ENCODE data around the gene WHRN.

The WHRN gene

GRCh38 chr9:114474425-114474824 is 30.8 kb downstream of the WHRN start:
- no peak for TF ChIP-seq CTCF (IDR thresholded peaks at IDR 0.05; ENCODE audit: insufficient read depth, low read depth, low read length, missing control alignments)
- no peak for DNase-seq (ENCODE audit: low read depth)
- H3K4me3 ChIP-seq (ENCODE audit: low read depth, low read length): no peak overlapping the region

GRCh38 chr9:114473447-114473801 is 31.8 kb downstream of the WHRN start:
- no peak overlapping the region for H3K4me3 ChIP-seq (ENCODE audit: low read depth, low read length)
- no peak for TF ChIP-seq CTCF (IDR thresholded peaks at IDR 0.05; ENCODE audit: insufficient read depth, low read depth, low read length, missing control alignments)
- no peak for DNase-seq (ENCODE audit: low read depth)

GRCh38 chr9:114472765-114473446 is 32.4 kb downstream of the WHRN start:
- TF ChIP-seq CTCF (IDR thresholded peaks at IDR 0.05; ENCODE audit: insufficient read depth, low read depth, low read length, missing control alignments): no peak
- no peak overlapping the region for H3K4me3 ChIP-seq (ENCODE audit: low read depth, low read length)
- DNase-seq (ENCODE audit: low read depth): no peak

GRCh38 chr9:114471157-114471556 is 34.1 kb downstream of the WHRN start:
- DNase-seq (ENCODE audit: low read depth): no peak
- H3K4me3 ChIP-seq (ENCODE audit: low read depth, low read length): no peak overlapping the region
- TF ChIP-seq CTCF (IDR thresholded peaks at IDR 0.05; ENCODE audit: insufficient read depth, low read depth, low read length, missing control alignments): no peak

GRCh38 chr9:114470581-114470980 is 34.7 kb downstream of the WHRN start:
- H3K4me3 ChIP-seq (ENCODE audit: low read depth, low read length): no peak overlapping the region
- TF ChIP-seq CTCF (IDR thresholded peaks at IDR 0.05; ENCODE audit: insufficient read depth, low read depth, low read length, missing control alignments): no peak
- DNase-seq (ENCODE audit: low read depth): no peak

GRCh38 chr9:114470121-114470520 is 35.2 kb downstream of the WHRN start:
- TF ChIP-seq CTCF (IDR thresholded peaks at IDR 0.05; ENCODE audit: insufficient read depth, low read depth, low read length, missing control alignments): no peak
- H3K4me3 ChIP-seq (ENCODE audit: low read depth, low read length): no peak overlapping the region
- DNase-seq (ENCODE audit: low read depth): no peak

Measured in GM12865 (cell line).